Thyroid gland (tissue), 4 donors: ENCODE data around the gene ZCWPW1.

Source experiments
- CTCF ChIP-seq, 6 experiments: fragments of 200-600 bp in 3 of 6; fragments of 450-650 bp in 3 of 6; sonication (generic) in 3 of 6; IDR thresholded peaks; one replicate each; pipeline ENCODE4 v1.5.1; 2016 to 2019; ENCODE audit warnings: antibody characterized with exemption in 6 of 6, mild to moderate bottlenecking in 2 of 6, inconsistent platforms in 1 of 6, moderate library complexity in 1 of 6
- POLR2A ChIP-seq, 2 donors: fragments of 450-650 bp; IDR thresholded peaks; one replicate each; pipeline ENCODE4 v1.6.1; 2017; ENCODE audit warnings: antibody characterized with exemption in 2 of 2, mild to moderate bottlenecking in 2 of 2, moderate library complexity in 1 of 2

- TF ChIP-seq POLR2A (IDR thresholded peaks at IDR 0.05) (no peak), CTCF (IDR thresholded peaks at IDR 0.05) (no peak)
These were observed 56.2 kb downstream of the ZCWPW1 start for GRCh38 chr7:100372256-100372655.
